ENCODE results near the gene DGKI. TPM values are rescaled to one million over a fixed set of nuclear protein-coding genes. Genes with fewer than 3 reads are reported as not detected.

Gene DGKI
- polyA plus RNA-seq, 1 donor = 1.4 TPM

GRCh38 chr7:137635874-137636273 lies 210.9 kb downstream of the DGKI start:
- no peaks in the 10 kb centered on the region for H3K27me3 ChIP-seq (ENCODE audit: control insufficient read depth, insufficient read depth, low read length)
- no peak overlapping the region for H3K27ac ChIP-seq (ENCODE audit: low read length)
- no peak overlapping the region for H3K4me3 ChIP-seq (ENCODE audit: low read length)
- no peaks in the 10 kb centered on the region for H3K36me3 ChIP-seq (ENCODE audit: control insufficient read depth, insufficient read depth, low read length)
- no peaks in the 10 kb centered on the region for H3K4me1 ChIP-seq (ENCODE audit: control insufficient read depth, insufficient read depth, low read length)
- WGBS (ENCODE audit: insufficient coverage, low lambda C conversion rate) = 60% methylated on average over 1 of the region's 6 CpGs
- no peak for DNase-seq
- H3K9me3 ChIP-seq (ENCODE audit: control insufficient read depth, low read depth, low read length) = no peaks in the 10 kb centered on the region

- Histone ChIP-seq H3K4me1 (ENCODE audit: control insufficient read depth, insufficient read depth, low read length) (no peaks in the 10 kb centered on the region), H3K9me3 (ENCODE audit: control insufficient read depth, low read depth, low read length) (no peaks in the 10 kb centered on the region), H3K36me3 (ENCODE audit: control insufficient read depth, insufficient read depth, low read length) (no peaks in the 10 kb centered on the region), H3K4me3 (ENCODE audit: low read length) (no peak overlapping the region), H3K27me3 (ENCODE audit: control insufficient read depth, insufficient read depth, low read length) (no peaks in the 10 kb centered on the region), H3K27ac (ENCODE audit: low read length) (no peak overlapping the region)
- no CpG with 5 or more reads among the region's 3 CpGs for WGBS (ENCODE audit: insufficient coverage, low lambda C conversion rate)
- DNase-seq = no peak
These were observed 211.6 kb downstream of the DGKI start for GRCh38 chr7:137635132-137635531.

- Histone ChIP-seq H3K9me3 (ENCODE audit: control insufficient read depth, low read depth, low read length) (no peaks in the 10 kb centered on the region), H3K4me3 (ENCODE audit: low read length) (no peak overlapping the region), H3K4me1 (ENCODE audit: control insufficient read depth, insufficient read depth, low read length) (no peaks in the 10 kb centered on the region), H3K27me3 (ENCODE audit: control insufficient read depth, insufficient read depth, low read length) (no peaks in the 10 kb centered on the region), H3K27ac (ENCODE audit: low read length) (no peak overlapping the region), H3K36me3 (ENCODE audit: control insufficient read depth, insufficient read depth, low read length) (no peaks in the 10 kb centered on the region)
- DNase-seq = no peak
- WGBS (ENCODE audit: insufficient coverage, low lambda C conversion rate) = no CpG with 5 or more reads among the region's 1 CpG
These were observed 212.4 kb downstream of the DGKI start for GRCh38 chr7:137634356-137634755.

GRCh38 chr7:137633133-137633532 lies 213.6 kb downstream of the DGKI start:
- no peaks in the 10 kb centered on the region for H3K27me3 ChIP-seq (ENCODE audit: control insufficient read depth, insufficient read depth, low read length)
- H3K36me3 ChIP-seq (ENCODE audit: control insufficient read depth, insufficient read depth, low read length) = no peaks in the 10 kb centered on the region
- no peaks in the 10 kb centered on the region for H3K9me3 ChIP-seq (ENCODE audit: control insufficient read depth, low read depth, low read length)
- H3K27ac ChIP-seq (ENCODE audit: low read length) = no peak overlapping the region
- DNase-seq = no peak
- no peak overlapping the region for H3K4me3 ChIP-seq (ENCODE audit: low read length)
- no CpG with 5 or more reads among the region's 5 CpGs for WGBS (ENCODE audit: insufficient coverage, low lambda C conversion rate)
- H3K4me1 ChIP-seq (ENCODE audit: control insufficient read depth, insufficient read depth, low read length) = no peaks in the 10 kb centered on the region

- Histone ChIP-seq H3K9me3 (ENCODE audit: control insufficient read depth, low read depth, low read length) (no peaks in the 10 kb centered on the region), H3K27ac (ENCODE audit: low read length) (no peak overlapping the region), H3K4me3 (ENCODE audit: low read length) (no peak overlapping the region), H3K36me3 (ENCODE audit: control insufficient read depth, insufficient read depth, low read length) (no peaks in the 10 kb centered on the region), H3K4me1 (ENCODE audit: control insufficient read depth, insufficient read depth, low read length) (no peaks in the 10 kb centered on the region), H3K27me3 (ENCODE audit: control insufficient read depth, insufficient read depth, low read length) (no peaks in the 10 kb centered on the region)
- DNase-seq = no peak
- WGBS (ENCODE audit: insufficient coverage, low lambda C conversion rate) = no CpG with 5 or more reads among the region's 3 CpGs
These were observed 218.6 kb downstream of the DGKI start for GRCh38 chr7:137628216-137628615.

- Histone ChIP-seq H3K36me3 (ENCODE audit: control insufficient read depth, insufficient read depth, low read length) (no peaks in the 10 kb centered on the region), H3K4me3 (ENCODE audit: low read length) (no peak overlapping the region), H3K27me3 (ENCODE audit: control insufficient read depth, insufficient read depth, low read length) (no peaks in the 10 kb centered on the region), H3K9me3 (ENCODE audit: control insufficient read depth, low read depth, low read length) (no peaks in the 10 kb centered on the region), H3K4me1 (ENCODE audit: control insufficient read depth, insufficient read depth, low read length) (no peaks in the 10 kb centered on the region), H3K27ac (ENCODE audit: low read length) (no peak overlapping the region)
- 35% methylated on average over 2 of the region's 8 CpGs for whole genome bisulfite sequencing (ENCODE audit: insufficient coverage, low lambda C conversion rate)
- DNase-seq = peak; percentile 10 to 12
These were observed 220.2 kb downstream of the DGKI start for GRCh38 chr7:137626469-137627067.

- DNase-seq = no peak
- H3K27me3 ChIP-seq (ENCODE audit: control insufficient read depth, insufficient read depth, low read length) = no peaks in the 10 kb centered on the region
- H3K4me3 ChIP-seq (ENCODE audit: low read length) = no peak overlapping the region
- no peaks in the 10 kb centered on the region for H3K36me3 ChIP-seq (ENCODE audit: control insufficient read depth, insufficient read depth, low read length)
- WGBS (ENCODE audit: insufficient coverage, low lambda C conversion rate) = 100% methylated on average over 1 of the region's 7 CpGs
- no peak overlapping the region for H3K27ac ChIP-seq (ENCODE audit: low read length)
- no peaks in the 10 kb centered on the region for H3K4me1 ChIP-seq (ENCODE audit: control insufficient read depth, insufficient read depth, low read length)
- no peaks in the 10 kb centered on the region for H3K9me3 ChIP-seq (ENCODE audit: control insufficient read depth, low read depth, low read length)
These were observed 221.6 kb downstream of the DGKI start for GRCh38 chr7:137625197-137625596.

GRCh38 chr7:137619181-137619580 lies 227.6 kb downstream of the DGKI start:
- H3K27me3 ChIP-seq (ENCODE audit: control insufficient read depth, insufficient read depth, low read length) = no peaks in the 10 kb centered on the region
- DNase-seq = no peak
- no peak overlapping the region for H3K4me3 ChIP-seq (ENCODE audit: low read length)
- H3K36me3 ChIP-seq (ENCODE audit: control insufficient read depth, insufficient read depth, low read length) = no peaks in the 10 kb centered on the region
- H3K9me3 ChIP-seq (ENCODE audit: control insufficient read depth, low read depth, low read length) = no peaks in the 10 kb centered on the region
- H3K4me1 ChIP-seq (ENCODE audit: control insufficient read depth, insufficient read depth, low read length) = no peaks in the 10 kb centered on the region
- 100% methylated on average over 1 of the region's 1 CpG for WGBS (ENCODE audit: insufficient coverage, low lambda C conversion rate)
- H3K27ac ChIP-seq (ENCODE audit: low read length) = no peak overlapping the region

- no peak for DNase-seq
- Histone ChIP-seq H3K36me3 (ENCODE audit: control insufficient read depth, insufficient read depth, low read length) (no peaks in the 10 kb centered on the region), H3K27me3 (ENCODE audit: control insufficient read depth, insufficient read depth, low read length) (no peaks in the 10 kb centered on the region), H3K9me3 (ENCODE audit: control insufficient read depth, low read depth, low read length) (no peaks in the 10 kb centered on the region), H3K27ac (ENCODE audit: low read length) (no peak overlapping the region), H3K4me3 (ENCODE audit: low read length) (no peak overlapping the region), H3K4me1 (ENCODE audit: control insufficient read depth, insufficient read depth, low read length) (no peaks in the 10 kb centered on the region)
- WGBS (ENCODE audit: insufficient coverage, low lambda C conversion rate) = no CpG with 5 or more reads among the region's 1 CpG
These were observed 228.0 kb downstream of the DGKI start for GRCh38 chr7:137618748-137619147.

- no peak overlapping the region for H3K27ac ChIP-seq (ENCODE audit: low read length)
- DNase-seq = no peak
- H3K9me3 ChIP-seq (ENCODE audit: control insufficient read depth, low read depth, low read length) = no peaks in the 10 kb centered on the region
- no peaks in the 10 kb centered on the region for H3K36me3 ChIP-seq (ENCODE audit: control insufficient read depth, insufficient read depth, low read length)
- no peak overlapping the region for H3K4me3 ChIP-seq (ENCODE audit: low read length)
- H3K27me3 ChIP-seq (ENCODE audit: control insufficient read depth, insufficient read depth, low read length) = peaks cover 4% of the 10 kb centered on the region
- WGBS (ENCODE audit: insufficient coverage, low lambda C conversion rate) = 100% methylated on average over 1 of the region's 3 CpGs
- no peaks in the 10 kb centered on the region for H3K4me1 ChIP-seq (ENCODE audit: control insufficient read depth, insufficient read depth, low read length)
These were observed 233.7 kb downstream of the DGKI start for GRCh38 chr7:137613006-137613525.

GRCh38 chr7:137611606-137612005 lies 235.2 kb downstream of the DGKI start:
- 90% methylated on average over 2 of the region's 2 CpGs for WGBS (ENCODE audit: insufficient coverage, low lambda C conversion rate)
- no peak for DNase-seq
- Histone ChIP-seq H3K27ac (ENCODE audit: low read length) (no peak overlapping the region), H3K9me3 (ENCODE audit: control insufficient read depth, low read depth, low read length) (no peaks in the 10 kb centered on the region), H3K4me3 (ENCODE audit: low read length) (no peak overlapping the region), H3K4me1 (ENCODE audit: control insufficient read depth, insufficient read depth, low read length) (no peaks in the 10 kb centered on the region), H3K27me3 (ENCODE audit: control insufficient read depth, insufficient read depth, low read length) (peaks cover 4% of the 10 kb centered on the region), H3K36me3 (ENCODE audit: control insufficient read depth, insufficient read depth, low read length) (no peaks in the 10 kb centered on the region)
